NCI-H510A treated with DMSO at 0.1 percent for 48 hours (cell line): ENCODE measurements around the gene ERCC2.

Source experiments
- DNase-seq: peaks from one replicate; lab custom pipeline; 2025; lab: John Stamatoyannopoulos, UW

Gene ERCC2

GRCh38 chr19:45401815-45402214 is 31.4 kb upstream of the ERCC2 start:
- DNase-seq: no peak

- peak; percentile 44 for DNase-seq
These were observed 29.8 kb upstream of the ERCC2 start for GRCh38 chr19:45400192-45400591.

GRCh38 chr19:45395821-45396617 is 25.6 kb upstream of the ERCC2 start:
- no peak for DNase-seq

GRCh38 chr19:45391871-45392665 is 21.7 kb upstream of the ERCC2 start:
- DNase-seq: no peak

- peak; percentile 18 for DNase-seq
These were observed 21.0 kb upstream of the ERCC2 start for GRCh38 chr19:45391346-45391745.

GRCh38 chr19:45385392-45386221 is 15.2 kb upstream of the ERCC2 start:
- DNase-seq: peak; percentile 3

- no peak for DNase-seq
These were observed 12.1 kb upstream of the ERCC2 start for GRCh38 chr19:45382426-45382825.

- DNase-seq: no peak
These were observed 9.7 kb upstream of the ERCC2 start for GRCh38 chr19:45380107-45380506.

- DNase-seq: no peak
These were observed 5.8 kb upstream of the ERCC2 start for GRCh38 chr19:45376045-45376724.

GRCh38 chr19:45368737-45369340 is 1.5 kb downstream of the ERCC2 start:
- no peak for DNase-seq

- no peak for DNase-seq
These were observed 2.2 kb downstream of the ERCC2 start for GRCh38 chr19:45368127-45368526.

GRCh38 chr19:45364696-45365095 is 5.7 kb downstream of the ERCC2 start:
- DNase-seq: no peak

- no peak for DNase-seq
These were observed 6.4 kb downstream of the ERCC2 start for GRCh38 chr19:45363861-45364459.

GRCh38 chr19:45362291-45362690 is 8.1 kb downstream of the ERCC2 start:
- no peak for DNase-seq

- DNase-seq: no peak
These were observed 8.8 kb downstream of the ERCC2 start for GRCh38 chr19:45361608-45362007.

- no peak for DNase-seq
These were observed 12.1 kb downstream of the ERCC2 start for GRCh38 chr19:45358213-45358792.

GRCh38 chr19:45357445-45357783 is 13.0 kb downstream of the ERCC2 start:
- no peak for DNase-seq

- DNase-seq: no peak
These were observed 13.5 kb downstream of the ERCC2 start for GRCh38 chr19:45356760-45357444.

GRCh38 chr19:45355910-45356309 is 14.5 kb downstream of the ERCC2 start:
- no peak for DNase-seq

GRCh38 chr19:45355402-45355801 is 15.0 kb downstream of the ERCC2 start:
- DNase-seq: no peak
